Neural cell (in vitro differentiated cells): ENCODE measurements around the gene EPB41L5. TPM values are rescaled to one million over a fixed set of nuclear protein-coding genes. Genes with fewer than 3 reads are reported as not detected.

Experiments
- H2AFZ ChIP-seq: fragments of 200-600, 300-800 bp; sonication (generic), shearing (Covaris generic); 2 replicates; pipeline ENCODE4 v1.6.0; 2014; ENCODE audit warnings: low read depth, mild to moderate bottlenecking, antibody characterized with exemption, low read length, moderate library complexity
- H3F3A ChIP-seq: fragments of 200-600 bp; shearing (Covaris generic); 2 replicates; pipeline ENCODE4 v1.6.1; 2016; ENCODE audit warnings: mild to moderate bottlenecking, moderate library complexity, mixed read lengths, antibody characterized with exemption, low read length; ENCODE audit not compliant: insufficient read depth, poor library complexity, severe bottlenecking
- H3K27ac ChIP-seq: fragments of 200-600, 300-800 bp; sonication (generic), shearing (Covaris generic); 2 replicates; pipeline ENCODE4 v1.5.1; 2014; ENCODE audit warnings: mild to moderate bottlenecking, low read length, moderate library complexity
- H3K27me3 ChIP-seq: fragments of 300-800, 200-600 bp; sonication (generic), shearing (Covaris generic); 2 replicates; pipeline ENCODE4 v1.6.0; 2014; ENCODE audit warnings: mild to moderate bottlenecking, low read depth, low read length, moderate library complexity; ENCODE audit not compliant: insufficient read depth
- H3K36me3 ChIP-seq: fragments of 300-800, 200-600 bp; sonication (generic), shearing (Covaris generic); 2 replicates; pipeline ENCODE4 v1.5.1; 2014; ENCODE audit warnings: mild to moderate bottlenecking, antibody characterized with exemption, low read length, moderate library complexity; ENCODE audit not compliant: insufficient read depth
- H3K4me2 ChIP-seq: fragments of 300-800, 200-600 bp; sonication (generic), shearing (Covaris generic); 2 replicates; pipeline ENCODE4 v1.6.0; 2014; ENCODE audit warnings: mild to moderate bottlenecking, low read length
- H3K4me3 ChIP-seq: fragments of 300-800, 200-600 bp; sonication (generic), shearing (Covaris generic); 2 replicates; pipeline ENCODE4 v1.5.1; 2014; ENCODE audit warnings: mild to moderate bottlenecking, low read length, moderate library complexity
- H3K79me2 ChIP-seq: fragments of 200-600 bp; shearing (Covaris generic); replicated peaks from 2 replicates; pipeline ENCODE4 v1.6.0; 2014; ENCODE audit warnings: mild to moderate bottlenecking, low read length, moderate library complexity; ENCODE audit not compliant: insufficient read depth
- H3K9ac ChIP-seq: fragments of 300-800, 200-600 bp; sonication (generic), shearing (Covaris generic); 2 replicates; pipeline ENCODE4 v1.6.1; 2016; ENCODE audit warnings: mild to moderate bottlenecking, low read length, mixed read lengths
- H3K9me2 ChIP-seq: fragments of 200-600 bp; shearing (Covaris generic); 2 replicates; pipeline ENCODE4 v1.6.1; 2016; ENCODE audit warnings: mild to moderate bottlenecking, low read length, mixed read lengths; ENCODE audit not compliant: insufficient read depth
- H3K9me3 ChIP-seq: fragments of 200-600, 300-800 bp; sonication (generic), shearing (Covaris generic); 2 replicates; pipeline ENCODE4 v1.6.1; 2016; ENCODE audit warnings: mild to moderate bottlenecking, mixed run types, low read length, moderate library complexity, mixed read lengths
- H4K20me1 ChIP-seq: fragments of 200-600 bp; shearing (Covaris generic); 2 replicates; pipeline ENCODE4 v1.6.1; 2016; ENCODE audit warnings: mild to moderate bottlenecking, mixed run types; ENCODE audit not compliant: insufficient read depth
- CTCF ChIP-seq: fragments of 450-650 bp; IDR thresholded peaks from 2 replicates; pipeline ENCODE4 v1.5.1; 2014; ENCODE audit warnings: antibody characterized with exemption, mild to moderate bottlenecking, moderate library complexity; ENCODE audit not compliant: poor library complexity, severe bottlenecking
- EP300 ChIP-seq: fragments of 450-650 bp; conservative IDR thresholded peaks from 2 replicates; pipeline ENCODE4 v1.6.1; 2014; ENCODE audit warnings: antibody characterized with exemption, mild to moderate bottlenecking, moderate library complexity; ENCODE audit not compliant: poor library complexity, severe bottlenecking
- EZH2 ChIP-seq: fragments of 200-600, 300-800 bp; shearing (Covaris generic), sonication (generic); IDR thresholded peaks from 2 replicates; pipeline ENCODE4 v1.6.1; 2014; ENCODE audit warnings: antibody characterized with exemption, low read length, borderline replicate concordance, mild to moderate bottlenecking; ENCODE audit not compliant: insufficient read depth, poor library complexity, severe bottlenecking
- MXI1 ChIP-seq: fragments of 450-650 bp; conservative IDR thresholded peaks from 2 replicates; pipeline ENCODE4 v1.6.1; 2014; ENCODE audit warnings: antibody characterized with exemption, mild to moderate bottlenecking; ENCODE audit not compliant: poor library complexity, severe bottlenecking
- POLR2AphosphoS5 ChIP-seq: IDR thresholded peaks from 2 replicates; pipeline ENCODE4 v1.6.1; 2012
- RAD21 ChIP-seq: fragments of 450-650 bp; conservative IDR thresholded peaks from 2 replicates; pipeline ENCODE4 v1.6.1; 2014; ENCODE audit warnings: antibody characterized with exemption, mild to moderate bottlenecking, moderate library complexity
- REST ChIP-seq: IDR thresholded peaks from 2 replicates; pipeline ENCODE4 v1.6.1; 2012; ENCODE audit warnings: borderline replicate concordance
- SMC3 ChIP-seq: fragments of 450-650 bp; conservative IDR thresholded peaks from 2 replicates; pipeline ENCODE4 v1.6.1; 2014; ENCODE audit warnings: antibody characterized with exemption, mild to moderate bottlenecking, moderate library complexity; ENCODE audit not compliant: poor library complexity
- TAF1 ChIP-seq: IDR thresholded peaks from 2 replicates; pipeline ENCODE4 v1.6.1; 2012; ENCODE audit warnings: low read depth
- polyA plus RNA-seq: library from polyadenylated mRNA; depleted of rRNA; stranded (reverse); fragments of >200 nt; gene quantifications from 2 replicates; pipeline ENCODE4 v1.2.3, GENCODE V29; 2014

The EPB41L5 gene
- polyA plus RNA-seq, 1 donor from 2014 or later: 32.9 TPM

- Histone ChIP-seq H4K20me1 (no peaks in the 10 kb centered on the region), H3F3A (no peaks in the 10 kb centered on the region), H3K4me3 (no peak overlapping the region), H3K36me3 (no peaks in the 10 kb centered on the region), H3K4me2 (no peak overlapping the region), H3K27me3 (no peaks in the 10 kb centered on the region), H2AFZ (no peak overlapping the region), H3K9ac (no peak overlapping the region), H3K9me2 (no peaks in the 10 kb centered on the region), H3K79me2 (no peaks in the 10 kb centered on the region), H3K9me3 (no peaks in the 10 kb centered on the region), H3K27ac (no peak overlapping the region)
- TF ChIP-seq SMC3 (no peak), EP300 (no peak), EZH2 (no peak), REST (no peak), MXI1 (no peak), POLR2AphosphoS5 (no peak), CTCF (no peak), RAD21 (no peak), TAF1 (no peak)
These were observed 197.4 kb downstream of the EPB41L5 start for GRCh38 chr2:120210270-120210693.

GRCh38 chr2:120218181-120218580 is 205.3 kb downstream of the EPB41L5 start:
- Histone ChIP-seq H3K79me2 (no peaks in the 10 kb centered on the region), H3K27ac (no peak overlapping the region), H3K4me2 (no peak overlapping the region), H3K4me3 (no peak overlapping the region), H3K36me3 (no peaks in the 10 kb centered on the region), H3F3A (no peaks in the 10 kb centered on the region), H3K9me2 (no peaks in the 10 kb centered on the region), H3K27me3 (no peaks in the 10 kb centered on the region), H4K20me1 (no peaks in the 10 kb centered on the region), H3K9ac (no peak overlapping the region), H3K9me3 (peaks cover 4% of the 10 kb centered on the region), H2AFZ (no peak overlapping the region)
- no peak for TF ChIP-seq SMC3
- TF ChIP-seq POLR2AphosphoS5: no peak
- TF ChIP-seq EZH2: no peak
- TF ChIP-seq MXI1: no peak
- no peak for TF ChIP-seq REST
- TF ChIP-seq CTCF: no peak
- no peak for TF ChIP-seq RAD21
- TF ChIP-seq EP300: no peak
- TF ChIP-seq TAF1: no peak
